Stimulated activated CD4-positive, alpha-beta T cell treated with anti-CD3 and anti-CD28 coated beads, TNF-alpha, amount 100 ng/mL, for 1 hour (primary cell): ENCODE data around the gene LZTFL1.
A peak's percentile ranks its signal among the peaks of the same experiment; 100 is the strongest.

Source experiments
- DNase-seq, 3 donors: peaks; one replicate each; pipeline ENCODE4 v3.0.0-alpha.2; 2020; ENCODE audit warnings: low read depth in 3 of 3, low spot score in 1 of 3

Gene LZTFL1, protein sequence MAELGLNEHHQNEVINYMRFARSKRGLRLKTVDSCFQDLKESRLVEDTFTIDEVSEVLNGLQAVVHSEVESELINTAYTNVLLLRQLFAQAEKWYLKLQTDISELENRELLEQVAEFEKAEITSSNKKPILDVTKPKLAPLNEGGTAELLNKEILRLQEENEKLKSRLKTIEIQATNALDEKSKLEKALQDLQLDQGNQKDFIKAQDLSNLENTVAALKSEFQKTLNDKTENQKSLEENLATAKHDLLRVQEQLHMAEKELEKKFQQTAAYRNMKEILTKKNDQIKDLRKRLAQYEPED

DNA sequence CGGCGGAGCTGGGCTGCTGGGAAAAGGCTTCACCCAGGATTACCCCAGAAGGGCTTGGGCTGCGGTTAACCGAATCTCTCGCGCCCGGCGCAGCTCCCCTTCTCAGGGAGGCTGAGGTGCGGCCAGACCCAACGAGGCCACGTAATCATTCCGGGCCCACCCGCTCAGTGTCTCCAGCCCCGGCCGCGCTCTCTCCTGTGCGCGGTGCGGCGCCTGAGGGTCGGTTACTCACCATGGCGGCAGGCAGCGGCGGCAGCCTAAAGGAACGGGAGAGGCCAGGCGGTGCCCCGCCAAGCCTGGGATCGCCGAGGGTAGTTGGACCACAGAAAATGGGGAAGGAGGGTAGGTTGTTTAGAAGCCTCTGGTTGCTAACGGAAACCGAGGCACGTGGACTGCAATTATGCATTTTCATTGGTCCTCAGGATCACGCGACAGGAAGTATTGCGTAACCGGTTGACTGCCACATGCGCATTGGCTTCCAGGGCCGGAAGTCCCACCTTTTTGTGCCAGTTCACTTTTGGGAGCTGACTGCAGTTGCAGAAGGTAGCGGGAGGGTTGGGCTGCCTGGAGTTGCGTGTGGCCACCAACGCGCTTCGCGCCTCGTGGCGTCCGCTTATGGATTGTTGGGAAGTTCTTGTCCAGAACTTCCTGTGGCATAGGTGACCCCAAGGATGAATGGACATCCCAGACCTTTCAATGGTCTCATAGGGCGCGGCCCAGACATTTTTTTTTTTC lies at the start of gene LZTFL1:
Gene LZTFL1, minus strand, starts transcription at position 363 of the 735 bp plus-strand sequence. Its CDS starts 128 bp downstream, at position 235.
- peak; percentile 66 to 71 (median 69) for DNase-seq

DNA sequence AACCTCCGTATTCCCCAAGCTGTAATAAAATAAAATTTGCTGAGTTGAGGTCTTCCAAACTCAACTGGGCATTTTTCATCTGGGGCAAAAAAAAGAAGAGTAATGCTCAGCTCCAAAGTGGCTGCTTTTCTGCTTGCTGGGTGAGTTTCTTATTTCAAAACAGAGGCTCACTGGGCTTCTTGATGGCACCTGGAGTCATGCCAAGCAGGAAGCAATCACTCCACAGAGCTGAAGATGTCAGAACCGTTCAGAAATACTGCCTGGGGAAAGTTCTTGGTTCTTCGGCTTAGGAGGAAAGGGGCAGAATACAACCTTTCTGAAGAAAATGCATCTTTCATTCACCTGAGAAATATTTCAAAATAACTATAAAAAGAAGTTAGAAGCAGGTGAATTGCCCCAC lies 48.5 kb upstream of the LZTFL1 start:
- no peak for DNase-seq

DNA sequence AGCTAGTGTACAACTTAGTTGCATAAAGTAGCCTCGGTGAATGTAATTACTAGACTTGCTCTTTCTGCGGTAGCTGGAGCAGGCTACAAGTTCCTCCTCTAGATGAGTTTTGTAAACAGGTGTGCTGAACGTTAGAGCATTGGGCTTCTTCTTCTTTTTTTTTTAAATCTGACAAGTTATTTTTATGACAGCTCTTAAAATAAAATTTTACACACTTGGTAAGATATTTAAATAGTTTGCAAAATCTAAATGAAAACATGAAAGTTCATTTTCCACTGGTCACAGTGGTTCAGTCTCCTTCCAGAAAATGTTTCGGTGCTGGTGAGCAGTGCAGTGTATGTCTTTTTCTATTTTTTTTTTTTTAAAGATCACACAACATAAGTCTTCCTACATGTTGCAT lies 47.4 kb upstream of the LZTFL1 start:
- no peak for DNase-seq

DNA sequence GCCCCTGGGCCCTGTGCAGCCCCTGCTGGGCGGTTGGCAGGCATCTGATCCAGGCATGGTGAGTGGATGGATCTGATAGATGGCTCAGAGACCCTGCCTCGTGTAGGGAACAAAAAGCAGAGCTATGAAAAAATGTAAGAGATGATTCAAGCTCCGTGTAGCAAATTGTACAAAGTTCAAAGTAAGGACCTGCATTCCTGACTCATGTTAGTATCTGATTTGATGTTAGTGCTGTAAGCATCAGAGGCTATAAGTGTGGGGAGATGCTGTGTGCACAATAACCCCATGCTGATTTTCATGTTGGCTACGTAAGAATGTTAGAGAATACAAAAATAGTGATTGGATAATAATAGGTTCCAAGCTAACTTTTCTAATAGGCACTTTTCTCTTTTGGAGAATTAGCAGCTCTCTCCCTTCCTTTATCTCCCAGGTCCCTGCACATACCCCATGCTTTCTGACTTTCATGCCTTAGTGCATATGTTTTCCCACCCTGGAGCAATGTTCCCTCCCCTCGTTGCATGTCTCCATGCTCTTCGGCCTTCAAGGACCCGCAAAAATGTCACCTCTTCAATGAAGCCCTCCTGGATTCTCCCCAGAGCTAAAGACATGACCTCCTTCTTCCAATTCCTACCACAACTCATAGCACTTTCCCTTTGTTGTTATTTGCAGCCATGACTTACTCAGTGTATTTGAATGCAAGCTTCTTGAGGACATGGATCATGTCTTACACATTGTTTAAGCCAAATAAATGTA lies 46.0 kb upstream of the LZTFL1 start:
- no peak for DNase-seq

DNA sequence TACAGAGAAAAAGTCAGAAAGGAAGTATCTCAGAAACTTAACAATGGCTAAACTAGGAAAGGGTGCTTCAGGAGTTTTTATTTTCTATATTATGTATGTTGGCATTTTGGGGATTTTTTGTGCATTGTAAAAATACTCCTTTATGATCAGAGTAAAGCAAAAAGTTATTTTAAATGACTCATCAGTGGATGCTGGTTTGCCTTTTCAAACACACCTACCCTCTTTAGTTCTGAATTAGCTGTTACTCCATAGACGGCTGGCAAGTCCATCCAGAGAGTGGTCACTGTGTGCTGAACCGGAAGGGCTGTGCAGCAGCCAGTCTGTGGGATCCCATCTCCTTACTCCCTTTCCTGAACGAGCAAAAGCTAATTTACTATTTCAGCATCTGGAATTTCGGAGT lies 45.4 kb upstream of the LZTFL1 start:
- DNase-seq: no peak

DNA sequence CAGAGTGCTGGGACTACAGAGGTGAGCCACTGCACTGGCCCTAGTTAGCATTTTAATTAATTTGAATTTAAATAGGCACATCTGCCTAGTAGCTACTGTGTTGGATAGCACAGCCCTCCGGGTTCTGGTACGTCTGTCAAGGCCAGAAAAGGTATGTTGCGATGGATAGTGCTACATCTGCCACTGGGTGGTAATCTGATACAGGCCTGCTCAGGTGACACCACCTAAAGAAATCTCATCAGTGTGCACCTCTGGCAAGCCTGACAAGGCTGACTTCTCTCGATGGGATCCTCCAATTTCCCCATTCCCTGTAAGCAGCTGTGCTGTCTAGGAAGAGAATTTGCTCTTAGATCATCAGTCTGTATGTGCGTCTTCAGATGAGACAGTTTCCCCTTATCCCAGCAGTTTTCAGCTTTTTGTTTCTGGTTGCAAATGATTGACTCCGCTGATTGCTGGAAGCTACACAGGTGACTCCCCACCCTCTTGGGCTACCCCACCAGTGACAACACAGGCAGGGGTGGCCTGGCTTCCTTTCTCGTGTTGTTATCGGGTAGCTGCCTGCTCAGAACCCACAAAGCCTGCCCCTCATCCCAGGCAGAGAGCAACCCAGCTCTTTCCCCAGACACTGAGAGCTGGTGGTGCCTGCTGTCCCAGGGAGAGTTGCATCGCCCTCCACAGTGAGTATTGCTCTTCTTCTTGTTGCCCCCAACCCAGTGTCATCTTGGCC lies 44.2 kb upstream of the LZTFL1 start, which contains the start of gene CCR9:
Gene CCR9, plus strand, starts transcription at position 565 of the 727 bp plus-strand sequence. CDS start 8,391 bp downstream, outside the sequence.
- no peak for DNase-seq

DNA sequence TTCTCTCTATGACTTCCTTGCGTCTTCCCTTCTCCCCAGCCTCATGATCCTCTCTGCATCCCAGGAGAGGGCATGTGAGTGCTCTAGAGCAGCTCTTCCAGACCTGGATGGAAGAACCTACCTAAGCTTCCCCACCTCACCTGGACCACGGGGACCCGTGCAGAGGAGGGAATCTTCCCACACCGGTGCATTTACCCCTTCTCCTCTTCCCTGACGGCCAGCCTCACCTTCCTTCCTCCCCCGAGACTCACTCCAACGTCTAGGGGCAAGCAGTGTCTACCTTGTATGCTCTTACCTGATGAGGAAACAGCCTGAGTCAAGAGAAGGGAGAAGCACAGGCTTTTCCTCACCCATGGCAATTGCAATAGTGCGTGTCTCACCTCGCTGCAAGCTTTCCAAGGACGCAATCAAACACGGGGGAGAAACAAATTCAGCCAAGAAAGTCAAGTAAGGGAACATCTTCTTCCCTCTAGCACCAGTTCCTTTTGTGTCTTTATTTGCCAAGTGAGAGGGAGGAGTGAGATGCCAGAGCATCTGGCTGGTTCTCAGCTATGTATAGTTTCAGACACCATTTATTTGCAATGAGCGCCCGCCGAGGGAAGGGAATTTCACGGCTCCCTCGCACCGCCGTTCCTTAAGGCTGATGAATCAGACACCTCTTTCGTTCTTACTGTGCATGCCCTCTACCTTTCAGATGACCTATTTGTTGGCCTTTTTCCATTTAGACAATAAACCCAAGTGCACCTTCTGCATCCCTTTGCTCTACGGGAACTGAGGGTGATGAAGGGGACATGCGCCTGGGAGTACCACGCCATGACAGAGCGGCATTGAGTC lies 42.7 kb upstream of the LZTFL1 start:
- no peak for DNase-seq

DNA sequence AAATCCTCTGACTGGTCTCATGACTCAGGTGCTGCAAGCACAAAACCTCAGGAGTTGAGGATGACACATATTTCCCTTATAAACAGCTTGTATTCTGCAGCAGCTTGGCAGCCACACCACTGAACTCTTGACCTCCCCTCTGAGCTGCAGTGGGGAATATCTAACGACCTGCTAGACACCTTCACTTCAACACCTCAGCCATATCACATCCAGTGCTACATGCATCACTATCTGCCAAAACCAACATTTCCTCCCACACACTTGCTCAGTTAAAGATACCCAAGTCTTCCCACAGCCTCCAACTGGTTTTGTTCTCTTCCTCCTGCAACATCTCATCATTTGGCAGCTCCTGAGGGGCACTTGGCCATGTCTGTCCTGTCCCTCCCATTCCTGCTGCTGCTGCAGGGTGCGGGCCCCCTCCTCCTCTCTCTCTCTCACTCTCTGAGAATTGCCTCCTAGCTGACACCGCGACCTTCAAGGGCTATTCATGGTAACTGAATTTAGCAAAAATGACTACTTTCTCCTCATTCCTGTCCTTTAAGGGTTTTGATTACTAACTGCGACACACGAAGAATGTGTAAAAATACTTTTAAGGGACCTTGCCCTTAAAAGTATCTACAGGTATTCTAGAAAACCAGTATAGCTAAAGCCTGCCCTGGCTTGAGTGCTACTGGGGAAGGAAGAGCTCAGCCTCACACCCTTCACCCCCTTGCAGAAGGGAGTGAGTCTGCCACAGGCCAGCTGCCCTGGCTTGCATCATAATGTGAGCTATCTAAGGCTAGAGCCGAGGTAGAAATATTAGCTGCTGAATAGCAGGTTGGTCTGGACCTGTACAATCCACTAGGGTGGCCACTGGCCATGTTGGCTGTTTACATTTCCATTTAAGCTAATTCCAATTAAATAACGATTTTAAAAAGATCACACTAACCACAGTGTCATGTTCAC lies 39.4 kb upstream of the LZTFL1 start:
- DNase-seq: peak in 1 of 3 donors; percentile 21

DNA sequence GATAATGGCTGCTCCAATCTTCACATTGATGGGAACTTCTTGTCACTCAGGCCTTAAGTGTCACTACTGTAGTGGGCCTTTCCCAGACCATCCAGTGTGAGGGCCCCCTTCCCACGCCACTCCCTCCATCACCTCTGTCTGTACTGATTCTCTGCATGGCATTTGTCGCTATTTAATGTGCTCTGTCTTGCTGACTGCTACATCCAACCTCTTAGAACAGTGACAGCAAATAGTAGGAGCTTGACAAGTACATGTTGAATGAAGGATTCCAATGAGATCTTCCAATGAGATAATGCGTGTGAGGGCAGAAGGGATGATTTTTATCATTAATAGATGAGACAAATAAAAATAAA lies 38.8 kb upstream of the LZTFL1 start:
- no peak for DNase-seq

DNA sequence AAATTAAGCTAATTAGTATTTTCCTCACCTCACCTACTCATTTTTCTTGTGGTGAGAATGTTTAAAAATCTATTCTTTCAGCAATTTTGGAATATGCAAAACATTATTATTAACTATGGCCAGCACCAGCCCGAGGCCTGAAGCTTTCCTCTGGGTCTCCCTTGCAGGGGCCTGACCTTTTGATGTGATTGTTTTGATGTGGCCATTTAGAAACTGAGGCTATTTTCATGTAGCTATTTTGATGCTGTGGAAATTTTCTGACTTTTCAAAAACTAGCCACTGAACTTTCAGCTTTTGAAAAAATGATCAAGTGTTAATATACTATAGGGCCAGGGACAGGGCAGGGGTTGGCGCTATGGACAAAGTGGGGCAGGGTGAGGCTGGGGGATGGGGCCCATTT lies 36.2 kb upstream of the LZTFL1 start:
- no peak for DNase-seq

DNA sequence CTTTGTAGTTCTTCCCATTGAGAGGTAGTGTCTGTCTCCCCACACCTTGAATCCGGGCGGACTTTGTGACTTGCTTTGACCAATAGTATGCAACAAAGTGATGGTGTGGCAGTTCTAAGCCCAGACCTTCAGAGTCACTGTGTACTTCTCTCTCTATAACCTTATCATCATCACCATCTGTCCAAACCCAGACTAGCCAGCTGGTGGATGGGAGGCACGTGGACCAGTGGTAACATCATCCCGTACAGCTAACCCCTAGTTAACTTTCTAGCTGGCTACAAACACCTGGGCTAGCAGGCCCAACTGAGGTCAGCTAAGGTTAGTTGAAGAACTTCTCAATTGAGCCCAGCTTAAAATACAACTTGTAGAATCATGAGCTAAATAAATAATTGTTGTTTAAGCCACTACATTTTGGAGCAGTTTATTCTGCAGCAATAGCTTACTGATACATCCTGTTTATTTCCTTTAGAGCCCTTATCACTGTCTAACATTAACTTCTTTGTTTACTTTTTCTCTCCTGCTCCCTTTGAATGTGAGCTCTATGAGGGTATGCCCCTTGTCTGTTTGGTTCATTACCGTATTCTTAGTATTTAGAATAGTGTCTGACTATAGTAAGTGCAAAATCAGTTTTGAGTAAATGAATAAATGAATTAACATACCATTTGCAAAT lies 32.9 kb upstream of the LZTFL1 start:
- no peak for DNase-seq

DNA sequence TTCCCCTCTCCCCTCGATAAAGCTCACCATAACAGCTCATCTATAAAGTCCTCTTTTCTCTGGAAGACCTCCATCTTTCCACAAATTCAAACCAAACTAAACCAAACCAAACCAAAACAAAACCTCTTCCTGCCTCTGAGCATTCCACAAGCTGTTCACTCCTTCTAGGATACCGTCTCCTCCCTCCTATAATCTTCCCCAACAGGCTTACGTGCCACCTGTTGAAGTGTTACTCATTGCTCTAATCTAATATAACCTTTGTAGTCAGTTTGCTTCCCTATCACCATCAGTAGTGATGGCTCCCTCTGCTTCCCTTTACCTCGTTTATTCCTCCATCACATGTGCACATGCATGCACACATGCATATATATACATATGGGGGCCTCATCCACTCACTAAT lies 31.7 kb upstream of the LZTFL1 start:
- no peak for DNase-seq

DNA sequence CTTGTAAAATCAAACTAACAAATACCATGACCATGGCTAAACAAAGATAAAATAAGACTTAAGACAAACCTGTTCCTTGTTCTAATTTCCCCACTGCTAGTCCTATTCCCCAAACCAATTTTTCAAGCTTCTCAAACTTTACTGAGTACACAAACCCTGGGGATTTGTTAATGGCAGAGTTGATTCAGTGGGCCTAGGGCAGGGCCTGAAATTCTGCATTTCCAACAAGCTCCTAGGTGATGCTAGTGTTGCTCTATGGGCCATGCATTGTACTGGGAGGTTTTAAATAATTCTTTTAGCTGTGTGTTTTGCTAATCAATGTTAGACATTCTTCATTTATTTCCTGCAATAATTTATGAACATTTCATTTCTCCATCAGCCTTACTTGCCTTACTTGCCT lies 31.1 kb upstream of the LZTFL1 start:
- no peak for DNase-seq

DNA sequence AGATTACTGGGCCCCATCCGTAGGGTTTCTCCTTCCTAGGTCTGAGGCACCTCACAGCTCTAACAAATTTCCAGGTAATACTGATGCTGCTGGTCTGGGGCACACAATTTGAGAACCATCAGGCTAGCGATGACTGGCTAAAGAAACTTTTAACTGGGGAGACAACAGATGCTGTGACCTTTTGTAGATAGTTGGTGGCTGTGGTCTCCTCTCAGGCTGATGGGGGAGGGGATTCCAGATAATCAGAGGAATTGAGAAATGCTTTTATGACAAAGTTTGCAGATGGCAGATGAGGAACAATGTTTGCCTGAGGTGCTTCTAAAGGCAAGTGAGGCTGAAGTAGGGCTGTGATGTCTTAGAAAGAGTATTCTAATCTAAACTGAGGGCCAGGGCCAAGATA lies 30.6 kb upstream of the LZTFL1 start:
- DNase-seq: no peak

DNA sequence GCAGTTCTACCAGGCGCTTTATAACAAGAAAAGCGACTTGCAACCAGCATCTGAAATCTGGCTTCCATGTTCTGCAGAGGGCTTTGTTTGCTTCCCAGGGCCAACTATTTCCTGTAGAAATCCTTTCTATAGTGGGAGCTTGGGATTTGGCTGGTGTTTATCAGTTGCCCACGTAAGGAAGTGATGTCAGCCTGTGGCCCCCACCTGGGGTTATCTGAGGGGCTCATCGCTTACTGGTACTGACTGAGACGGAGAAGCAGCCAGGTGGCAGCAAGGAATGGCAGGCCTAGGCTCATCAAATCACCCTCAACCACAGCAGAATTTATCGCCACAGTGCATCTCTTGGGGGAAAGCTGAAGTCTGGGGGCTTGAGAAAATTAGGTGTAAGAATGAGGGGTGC lies 29.9 kb upstream of the LZTFL1 start:
- no peak for DNase-seq

DNA sequence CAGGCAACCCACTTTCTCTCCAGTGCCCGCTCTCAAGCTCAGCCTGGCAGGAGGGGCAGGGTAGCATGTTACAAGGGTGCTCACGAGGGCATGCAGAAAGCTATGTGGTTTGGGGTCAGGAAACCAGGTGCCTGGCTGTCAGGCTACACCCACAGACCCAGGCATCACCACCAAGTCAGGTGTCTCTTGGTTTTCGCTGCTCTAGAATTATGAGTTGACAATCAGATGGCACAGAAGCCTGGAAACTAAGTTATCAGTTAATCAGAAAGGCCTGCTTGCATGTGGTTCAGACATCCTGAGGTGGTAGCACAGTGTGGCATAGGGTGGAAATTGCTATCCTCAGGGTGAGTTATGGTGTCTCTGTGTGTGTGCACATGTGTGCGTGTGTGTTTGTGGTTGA lies 28.2 kb upstream of the LZTFL1 start:
- peak in 2 of 3 donors; percentile 38 to 40 for DNase-seq

DNA sequence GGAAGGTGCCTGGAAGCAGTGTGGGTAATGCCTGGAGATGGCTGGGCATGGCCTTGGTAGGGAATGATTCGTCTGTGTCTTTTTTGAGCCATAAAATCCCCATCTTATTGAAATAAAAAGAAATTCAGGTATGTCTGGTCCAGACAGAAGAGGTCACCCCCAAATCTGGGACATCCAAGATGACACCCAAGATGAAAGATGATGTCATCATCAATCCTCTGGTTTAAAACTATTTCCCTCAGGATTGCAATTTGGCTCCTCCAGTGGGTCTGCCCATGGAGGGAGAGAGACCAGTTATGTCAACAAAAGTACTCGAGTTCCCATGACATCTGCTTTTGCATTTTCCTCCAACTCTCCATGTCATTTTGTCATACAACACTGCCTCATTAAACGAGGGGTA lies 27.7 kb upstream of the LZTFL1 start:
- no peak for DNase-seq

DNA sequence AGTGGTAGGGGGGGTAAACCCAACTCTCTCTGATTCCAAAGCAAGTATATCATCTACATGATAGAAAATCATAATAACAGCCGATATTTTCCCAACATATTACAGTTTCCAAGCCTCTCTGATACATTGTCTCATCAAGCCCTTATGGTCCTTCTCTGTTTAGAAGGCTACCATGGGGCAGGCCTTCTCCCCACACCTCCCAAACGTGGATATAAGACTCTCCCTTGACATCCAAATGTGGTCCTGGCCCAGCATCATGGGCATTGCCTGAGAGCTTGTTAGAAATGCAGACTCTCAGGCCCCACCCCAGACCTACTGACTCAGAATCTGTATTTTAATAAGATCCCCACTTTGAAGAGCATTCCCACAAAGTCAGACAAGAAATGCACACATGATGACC lies 26.7 kb upstream of the LZTFL1 start:
- DNase-seq: no peak

DNA sequence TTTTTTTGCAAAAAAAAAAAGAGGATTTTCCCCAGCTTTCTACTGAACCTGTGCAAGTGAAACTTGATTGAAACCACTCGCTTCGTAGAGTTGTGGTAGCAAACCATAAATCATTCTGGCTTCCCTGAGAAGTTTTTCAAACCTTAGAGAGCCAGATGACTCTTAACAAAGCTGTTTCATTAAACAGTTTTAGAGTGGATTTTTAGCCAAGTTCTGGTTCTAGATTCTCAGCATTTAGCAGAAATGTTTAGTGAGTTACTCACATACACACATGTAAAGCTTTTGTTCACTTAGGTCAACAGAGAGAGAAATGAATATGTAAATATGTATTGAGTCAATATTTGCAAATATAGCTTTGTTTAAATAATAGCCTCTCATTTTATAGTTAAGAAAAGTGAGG lies 26.3 kb upstream of the LZTFL1 start:
- no peak for DNase-seq
